Cardiac fibroblast (primary cell): ENCODE measurements around the gene PSMD10.
A peak's percentile ranks its signal among the peaks of the same experiment; 100 is the strongest.

ENCODE experiments used
- DNase-seq, 2 donors: peaks; one replicate each; pipeline versions ENCODE4 v3.0.0 to v3.0.0-alpha.2; 2010; ENCODE audit warnings: low read depth in 2 of 2
- H3K4me3 ChIP-seq, 2 donors: replicated peaks in 1 of 2; 1 replicate in 1 of 2; 2 replicates in 1 of 2; pipeline ENCODE4 v1.5.1; 2011; ENCODE audit warnings: low read depth in 2 of 2, low read length in 2 of 2, mild to moderate bottlenecking in 2 of 2, moderate library complexity in 1 of 2
- TF ChIP-seq, protein P1 (sequence below): IDR thresholded peaks from one replicate; pipeline ENCODE4 v1.5.1; 2011; ENCODE audit warnings: low read depth, mild to moderate bottlenecking, low read length, inconsistent platforms

PSMD10 gene

DNA sequence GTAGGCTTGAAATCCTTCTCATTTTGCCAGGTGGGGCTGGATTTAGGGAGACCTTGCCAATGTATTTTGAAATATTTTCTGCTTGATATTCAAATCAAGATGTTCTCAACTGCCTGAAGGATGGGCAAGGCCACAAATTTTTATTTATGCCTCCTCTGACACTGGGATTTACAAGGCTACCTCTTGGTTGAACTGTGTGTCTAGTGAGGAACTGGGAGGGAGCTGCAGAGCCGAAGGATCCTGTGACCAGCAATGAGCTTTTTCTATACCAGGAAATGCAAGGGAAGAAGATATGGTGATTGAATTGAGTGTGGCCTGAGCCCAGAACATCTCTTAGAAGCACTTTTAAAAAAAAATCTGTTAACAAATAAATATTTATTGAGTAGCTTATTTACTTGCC is 31.5 kb downstream of the PSMD10 start:
- no peak for DNase-seq
- H3K4me3 ChIP-seq: no peak overlapping the region
- TF ChIP-seq, protein P1, sequence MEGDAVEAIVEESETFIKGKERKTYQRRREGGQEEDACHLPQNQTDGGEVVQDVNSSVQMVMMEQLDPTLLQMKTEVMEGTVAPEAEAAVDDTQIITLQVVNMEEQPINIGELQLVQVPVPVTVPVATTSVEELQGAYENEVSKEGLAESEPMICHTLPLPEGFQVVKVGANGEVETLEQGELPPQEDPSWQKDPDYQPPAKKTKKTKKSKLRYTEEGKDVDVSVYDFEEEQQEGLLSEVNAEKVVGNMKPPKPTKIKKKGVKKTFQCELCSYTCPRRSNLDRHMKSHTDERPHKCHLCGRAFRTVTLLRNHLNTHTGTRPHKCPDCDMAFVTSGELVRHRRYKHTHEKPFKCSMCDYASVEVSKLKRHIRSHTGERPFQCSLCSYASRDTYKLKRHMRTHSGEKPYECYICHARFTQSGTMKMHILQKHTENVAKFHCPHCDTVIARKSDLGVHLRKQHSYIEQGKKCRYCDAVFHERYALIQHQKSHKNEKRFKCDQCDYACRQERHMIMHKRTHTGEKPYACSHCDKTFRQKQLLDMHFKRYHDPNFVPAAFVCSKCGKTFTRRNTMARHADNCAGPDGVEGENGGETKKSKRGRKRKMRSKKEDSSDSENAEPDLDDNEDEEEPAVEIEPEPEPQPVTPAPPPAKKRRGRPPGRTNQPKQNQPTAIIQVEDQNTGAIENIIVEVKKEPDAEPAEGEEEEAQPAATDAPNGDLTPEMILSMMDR: no peak

DNA sequence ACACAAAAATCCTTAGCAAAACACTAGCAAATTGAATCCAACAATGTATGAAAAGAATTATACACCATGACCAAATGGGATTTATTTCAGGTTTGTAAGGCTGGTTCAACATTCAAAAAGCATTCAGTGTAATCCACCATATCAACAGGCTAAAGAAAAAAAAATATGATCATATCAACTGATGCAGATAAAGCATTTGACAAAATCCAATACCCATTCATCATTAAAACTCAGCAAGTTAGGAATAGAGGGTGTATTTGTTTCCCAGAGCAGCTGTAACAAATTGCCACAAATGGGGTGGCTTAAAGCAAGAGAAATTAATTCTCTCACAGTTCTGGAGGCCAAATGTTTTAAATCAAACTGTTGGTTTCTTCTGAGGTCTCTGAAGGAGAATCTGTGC is 35.8 kb downstream of the PSMD10 start:
- no peak overlapping the region for H3K4me3 ChIP-seq
- TF ChIP-seq, protein P1: no peak
- no peak for DNase-seq

DNA sequence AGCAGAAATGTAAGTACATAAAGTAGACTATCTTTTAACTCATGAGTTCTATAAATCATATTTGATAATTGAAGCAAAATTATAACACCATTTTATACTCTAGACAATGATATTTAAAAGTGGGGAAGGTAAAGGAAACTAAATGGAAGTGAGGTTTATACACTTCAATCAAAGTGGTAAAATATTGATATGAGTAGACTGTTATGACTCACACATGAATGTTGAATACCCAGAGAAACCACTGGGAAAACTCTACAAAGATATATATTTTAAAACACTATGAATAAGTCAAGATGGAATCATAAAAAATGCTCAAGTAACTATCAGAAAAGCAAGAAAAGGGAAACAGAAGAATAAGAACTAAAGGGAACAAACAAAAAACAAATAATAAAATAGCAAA is 38.1 kb downstream of the PSMD10 start:
- no peak for DNase-seq
- no peak overlapping the region for H3K4me3 ChIP-seq
- TF ChIP-seq, protein P1: no peak

DNA sequence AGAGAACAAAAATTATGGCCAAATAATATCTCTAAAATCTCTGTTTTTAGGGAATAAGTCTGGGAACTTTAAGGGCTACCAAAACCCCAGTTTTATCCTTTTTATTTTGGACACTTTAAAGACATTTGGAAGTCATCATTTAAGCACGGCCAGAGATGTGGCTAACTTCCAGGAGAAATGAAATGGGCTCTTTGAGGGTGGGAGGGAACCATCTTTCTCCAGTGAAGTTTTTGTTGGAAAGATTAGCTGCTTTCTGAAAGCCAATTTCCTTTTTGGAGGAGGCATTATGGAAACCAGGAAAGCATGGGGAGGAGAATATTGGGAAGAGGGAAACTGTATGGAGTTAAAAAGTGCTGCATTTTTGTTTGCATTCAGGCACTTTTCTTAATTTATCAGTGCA is 41.7 kb downstream of the PSMD10 start:
- peak in 1 of 2 donors; percentile 21 for DNase-seq
- no peak overlapping the region for H3K4me3 ChIP-seq
- TF ChIP-seq, protein P1: no peak

DNA sequence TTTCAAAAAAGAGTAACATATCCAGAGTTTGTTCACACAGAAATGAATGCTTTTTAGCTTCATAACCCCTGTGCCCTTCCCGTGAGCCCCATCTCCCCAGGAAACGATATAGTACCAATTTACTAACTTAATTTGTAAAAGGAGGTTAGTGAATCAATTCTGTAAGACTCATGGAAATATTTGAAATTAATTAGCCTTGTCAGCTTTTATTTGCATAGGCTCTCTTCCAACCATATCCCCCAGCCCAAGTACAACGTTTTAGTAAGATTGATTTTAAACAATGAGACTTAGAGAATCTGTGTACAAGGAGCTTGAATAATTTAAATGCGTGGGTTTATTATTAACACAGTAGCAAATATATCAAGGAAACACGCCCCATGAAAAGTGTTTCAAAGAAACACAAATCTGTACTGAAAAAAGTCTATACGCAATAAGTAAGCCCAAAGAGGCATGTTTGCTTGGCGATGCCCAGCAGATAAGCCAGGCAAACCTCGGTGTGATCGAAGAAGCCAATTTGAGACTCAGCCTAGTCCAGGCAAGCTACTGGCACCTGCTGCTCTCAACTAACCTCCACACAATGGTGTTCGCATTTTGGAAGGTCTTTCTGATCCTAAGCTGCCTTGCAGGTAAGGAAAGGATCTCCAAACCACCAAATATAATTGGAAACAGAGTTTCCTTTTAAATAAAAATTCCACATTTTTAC is 46.6 kb downstream of the PSMD10 start, which contains the start of gene VSIG1:
TSS of gene VSIG1 (plus strand) at position 512 of the 703 bp plus-strand sequence. CDS start at position 578, 66 bp downstream.
- TF ChIP-seq, protein P1: no peak
- DNase-seq: no peak
- H3K4me3 ChIP-seq: no peak within 1 kb of the TSS

DNA sequence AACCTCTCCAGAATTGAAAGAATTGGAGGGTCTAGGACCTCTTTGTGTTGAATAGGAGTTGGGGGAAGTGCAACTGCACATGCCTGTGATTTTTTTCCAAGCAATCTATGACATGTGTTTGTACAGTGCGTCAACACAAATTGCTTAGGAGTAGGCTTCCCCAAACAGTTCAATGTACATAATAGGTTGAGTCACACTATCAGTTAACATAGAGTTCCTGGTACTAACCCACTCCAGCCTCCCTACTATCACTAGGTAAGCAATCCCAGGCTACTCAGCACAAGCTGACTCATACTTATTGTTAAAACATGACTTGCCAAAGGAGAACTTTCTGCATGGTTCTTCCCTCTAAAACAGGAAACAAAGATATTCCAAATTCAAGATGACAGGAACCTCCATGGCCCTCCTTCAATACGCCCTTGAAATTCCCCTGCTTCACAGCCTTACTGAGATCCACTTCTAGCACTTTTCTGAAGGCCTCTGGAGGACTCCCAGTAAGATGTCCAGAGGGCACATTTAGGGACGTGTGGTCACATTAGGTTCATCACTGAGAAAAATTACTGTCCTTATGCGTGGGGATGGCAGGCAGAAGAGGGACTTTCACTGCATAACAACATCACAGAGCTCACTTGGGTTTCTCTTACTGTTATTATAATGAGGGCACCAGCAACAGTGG is 54.9 kb downstream of the PSMD10 start:
- no peak overlapping the region for H3K4me3 ChIP-seq
- TF ChIP-seq, protein P1: no peak
- peak; percentile 82 to 91 for DNase-seq
